HG02885 (cell line): ENCODE measurements around the gene SLC25A15.
"Not testable (repeated sequence)": the region's sequence is repeated elsewhere in the genome, so short reads cannot be mapped to it uniquely, and the experiment has no call there.

Experiments used
- ATAC-seq: cut with Tn5 transposase; IDR thresholded peaks from one replicate; pipeline ENCODE4 v1.9.1; 2021; ENCODE audit warnings: mild to moderate bottlenecking; ENCODE audit not compliant: unreplicated experiment, poor library complexity

SLC25A15 gene

GRCh38 chr13:40812102-40812501 lies 22.7 kb downstream of the SLC25A15 start:
- ATAC-seq = no peak

GRCh38 chr13:40812724-40813445 lies 23.5 kb downstream of the SLC25A15 start:
- ATAC-seq = no peak

GRCh38 chr13:40813667-40814454 lies 24.4 kb downstream of the SLC25A15 start:
- peak; percentile 62 for ATAC-seq

- no peak for ATAC-seq
These were observed 25.4 kb downstream of the SLC25A15 start for GRCh38 chr13:40814803-40815202.

GRCh38 chr13:40818926-40819325 lies 29.5 kb downstream of the SLC25A15 start:
- ATAC-seq = peak; percentile 51

- ATAC-seq = no peak
These were observed 30.4 kb downstream of the SLC25A15 start for GRCh38 chr13:40819797-40820315.

GRCh38 chr13:40839725-40840124 lies 50.3 kb downstream of the SLC25A15 start:
- not testable (repeated sequence) for ATAC-seq

- ATAC-seq = not testable (repeated sequence)
These were observed 51.5 kb downstream of the SLC25A15 start for GRCh38 chr13:40840955-40841354.
